Measurements from ENCODE around the gene CALCOCO1. TPM values are rescaled to one million over a fixed set of nuclear protein-coding genes. Genes with fewer than 3 reads are reported as not detected.
A peak's percentile ranks its signal among the peaks of the same experiment; 100 is the strongest.

The CALCOCO1 gene
- total and polyA plus RNA-seq, 9 of the 15 experiments (the other 6 are each of a cell fraction or from before 2014, with no cell fraction given) = 1.9 to 31.8 (median 11.0) TPM

- TF ChIP-seq ARID4B (CRISPR knock-in tag; IDR thresholded peaks at IDR 0.05) (peak; percentile 29; the same call in 1 of the 2 replicates), CTBP1 (IDR thresholded peaks at IDR 0.05; ENCODE audit: borderline replicate concordance) (peak; percentile 52; the same call in 1 of the 2 replicates), ZBTB9 (CRISPR knock-in tag; IDR thresholded peaks at IDR 0.05) (no peak), TAF15 (IDR thresholded peaks at IDR 0.05; ENCODE audit: low read depth, low read length) (no peak), ZBTB26 (CRISPR knock-in tag; IDR thresholded peaks at IDR 0.05) (no peak), RERE (CRISPR knock-in tag; IDR thresholded peaks at IDR 0.05; ENCODE audit: borderline replicate concordance) (no peak), TRIM28 (IDR thresholded peaks at IDR 0.05) (no peak), ZKSCAN1 (IDR thresholded peaks at IDR 0.05; ENCODE audit: low read depth, low read length) (no peak), SPI1 (IDR thresholded peaks at IDR 0.05; ENCODE audit: borderline replicate concordance, low read depth, low read length) (no peak), KDM1A (IDR thresholded peaks at IDR 0.05) (no peak), CREB1 (IDR thresholded peaks at IDR 0.05) (no peak), CREB1 (CRISPR knock-in tag; IDR thresholded peaks at IDR 0.05) (no peak), JUND (IDR thresholded peaks at IDR 0.05; ENCODE audit: borderline replicate concordance, low read depth, low read length) (0 out of 2 replicates have a peak, but pooled peaks have one; percentile 26), JUND (tag; IDR thresholded peaks at IDR 0.05; ENCODE audit: borderline replicate concordance, low read depth, low read length) (no peak), NCOA1 (IDR thresholded peaks at IDR 0.05; ENCODE audit: low read depth) (no peak), DMBX1 (CRISPR knock-in tag; IDR thresholded peaks at IDR 0.05; ENCODE audit: borderline replicate concordance) (no peak)
Observed at GRCh38 chr12:53701518-53702264, 25.6 kb downstream of the CALCOCO1 start (continued).
